Nephron (organoid): ENCODE data around the gene KRT24.
A peak's percentile ranks its signal among the peaks of the same experiment; 100 is the strongest.

Source experiments
- H3K27ac Mint-ChIP-seq, 3 experiments: 2 replicates each; pipeline ENCODE4 v1.8.0; 2020; ENCODE audit warnings: mixed read lengths in 3 of 3, mild to moderate bottlenecking in 2 of 3, moderate library complexity in 1 of 3
- H3K27me3 Mint-ChIP-seq: 2 replicates; pipeline ENCODE4 v1.8.0; 2021; ENCODE audit warnings: low read depth, mild to moderate bottlenecking, moderate library complexity, mixed read lengths
- H3K36me3 Mint-ChIP-seq: 2 replicates; pipeline ENCODE4 v1.8.0; 2020; ENCODE audit warnings: low read depth, mixed read lengths
- H3K4me1 Mint-ChIP-seq: 2 replicates; pipeline ENCODE4 v1.8.0; 2020; ENCODE audit warnings: mixed read lengths
- H3K4me3 Mint-ChIP-seq, 3 experiments: 2 replicates each; pipeline ENCODE4 v1.8.0; 2020; ENCODE audit warnings: mild to moderate bottlenecking in 3 of 3, mixed read lengths in 3 of 3, moderate library complexity in 2 of 3
- H3K9me3 Mint-ChIP-seq: 2 replicates; pipeline ENCODE4 v1.8.0; 2020; ENCODE audit warnings: mixed read lengths
- CTCF ChIP-seq, 3 experiments: fragments of 200-600 bp; sonication (generic); IDR thresholded peaks; one replicate each; pipeline ENCODE4 v1.5.0; 2021; ENCODE audit warnings: antibody characterized with exemption in 3 of 3; ENCODE audit not compliant: unreplicated experiment in 3 of 3

Gene KRT24

GRCh38 chr17:40720899-40721298, 17.3 kb upstream of the KRT24 start:
- H3K27ac Mint-ChIP-seq: peak overlapping the region in 1 of 3 experiments; percentile 6
- H3K4me1 Mint-ChIP-seq: no peaks in the 10 kb centered on the region
- H3K9me3 Mint-ChIP-seq: no peaks in the 10 kb centered on the region
- H3K27me3 Mint-ChIP-seq: peaks cover 17% of the 10 kb centered on the region
- no peak for TF ChIP-seq CTCF (IDR thresholded peaks at IDR 0.05; ENCODE audit: unreplicated experiment in 3 of 3)
- H3K4me3 Mint-ChIP-seq: no peak overlapping the region
- no peaks in the 10 kb centered on the region for H3K36me3 Mint-ChIP-seq

GRCh38 chr17:40718930-40719329, 15.4 kb upstream of the KRT24 start:
- no peak for TF ChIP-seq CTCF (IDR thresholded peaks at IDR 0.05; ENCODE audit: unreplicated experiment in 3 of 3)
- no peaks in the 10 kb centered on the region for H3K4me1 Mint-ChIP-seq
- no peak overlapping the region for H3K4me3 Mint-ChIP-seq
- no peaks in the 10 kb centered on the region for H3K36me3 Mint-ChIP-seq
- no peaks in the 10 kb centered on the region for H3K9me3 Mint-ChIP-seq
- no peak overlapping the region for H3K27ac Mint-ChIP-seq
- peaks cover 18% of the 10 kb centered on the region for H3K27me3 Mint-ChIP-seq

DNA sequence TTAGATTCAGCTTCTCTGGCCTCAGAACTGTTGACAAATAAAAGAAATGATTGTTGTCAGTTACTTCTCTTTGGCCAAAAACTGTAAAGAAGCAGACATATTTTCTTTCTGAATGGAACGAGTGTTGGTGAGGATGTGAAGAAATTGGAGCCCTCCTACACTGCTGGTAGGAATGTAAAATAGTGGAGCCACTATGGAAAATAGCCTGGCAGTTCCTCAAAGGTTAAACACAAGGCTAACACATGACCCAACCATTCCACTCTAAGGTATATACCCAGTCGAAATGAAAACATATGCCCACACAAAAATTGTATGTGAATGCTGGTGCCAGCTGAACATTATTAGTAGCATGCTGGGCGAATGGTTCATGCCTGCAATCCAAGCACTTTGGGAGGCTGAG, 14.2 kb upstream of the KRT24 start:
- no peaks in the 10 kb centered on the region for H3K4me1 Mint-ChIP-seq
- no peak overlapping the region for H3K27ac Mint-ChIP-seq
- no peak for TF ChIP-seq CTCF (IDR thresholded peaks at IDR 0.05; ENCODE audit: unreplicated experiment in 3 of 3)
- H3K27me3 Mint-ChIP-seq: peaks cover 18% of the 10 kb centered on the region
- H3K9me3 Mint-ChIP-seq: no peaks in the 10 kb centered on the region
- H3K36me3 Mint-ChIP-seq: no peaks in the 10 kb centered on the region
- H3K4me3 Mint-ChIP-seq: no peak overlapping the region

- Mint-ChIP-seq H3K36me3 (no peaks in the 10 kb centered on the region), H3K9me3 (no peaks in the 10 kb centered on the region), H3K4me1 (no peaks in the 10 kb centered on the region), H3K4me3 (no peak overlapping the region), H3K27me3 (peaks cover 9% of the 10 kb centered on the region), H3K27ac (no peak overlapping the region)
- TF ChIP-seq CTCF (IDR thresholded peaks at IDR 0.05; ENCODE audit: unreplicated experiment in 3 of 3): no peak
Observed at GRCh38 chr17:40714473-40714872, 10.9 kb upstream of the KRT24 start.

DNA sequence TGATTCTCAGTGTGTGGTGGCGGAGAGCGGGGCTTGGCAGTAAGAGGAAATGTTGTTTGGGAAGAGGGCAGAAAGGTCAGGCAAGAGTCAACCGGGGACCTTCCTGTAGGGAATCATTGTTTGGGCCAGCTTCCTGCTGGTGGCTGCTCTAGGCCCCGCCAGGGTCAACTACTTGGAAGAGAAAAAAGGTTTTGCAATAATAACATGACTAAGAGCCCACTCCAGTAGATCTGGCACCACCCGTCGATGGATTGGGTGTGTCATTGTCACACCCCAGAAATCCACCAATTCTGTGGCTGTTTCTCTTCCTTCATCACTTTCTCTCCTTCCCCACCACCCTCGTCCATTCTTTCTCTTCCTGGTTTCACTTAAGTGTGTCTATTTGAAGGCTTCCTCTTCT, 4.2 kb upstream of the KRT24 start:
- peaks cover 8% of the 10 kb centered on the region for H3K27me3 Mint-ChIP-seq
- H3K9me3 Mint-ChIP-seq: no peaks in the 10 kb centered on the region
- no peak overlapping the region for H3K27ac Mint-ChIP-seq
- H3K36me3 Mint-ChIP-seq: no peaks in the 10 kb centered on the region
- H3K4me3 Mint-ChIP-seq: no peak overlapping the region
- no peak for TF ChIP-seq CTCF (IDR thresholded peaks at IDR 0.05; ENCODE audit: unreplicated experiment in 3 of 3)
- H3K4me1 Mint-ChIP-seq: no peaks in the 10 kb centered on the region

DNA sequence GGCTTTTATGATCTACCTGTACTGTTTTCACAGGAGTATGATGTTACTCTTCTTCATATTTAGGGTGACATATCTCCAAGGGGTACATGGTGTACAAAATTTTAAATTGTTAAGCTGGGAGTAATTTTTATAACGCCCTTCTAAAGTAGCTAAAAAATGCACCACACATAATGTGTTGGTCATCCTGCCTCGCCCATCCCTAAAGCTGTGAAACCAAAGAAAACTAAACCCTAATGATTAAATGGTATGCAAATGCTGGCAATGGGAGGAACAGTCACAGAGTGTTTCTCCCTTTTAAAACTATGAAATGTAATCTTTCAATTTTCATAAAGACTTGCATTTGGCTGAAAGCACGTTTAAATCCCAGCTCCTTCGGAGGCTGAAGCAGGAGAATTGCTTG, 2.0 kb upstream of the KRT24 start:
- H3K4me3 Mint-ChIP-seq: no peak overlapping the region
- TF ChIP-seq CTCF (IDR thresholded peaks at IDR 0.05; ENCODE audit: unreplicated experiment in 3 of 3): no peak
- no peak overlapping the region for H3K27ac Mint-ChIP-seq
- no peaks in the 10 kb centered on the region for H3K9me3 Mint-ChIP-seq
- H3K4me1 Mint-ChIP-seq: no peaks in the 10 kb centered on the region
- no peaks in the 10 kb centered on the region for H3K36me3 Mint-ChIP-seq
- peaks cover 8% of the 10 kb centered on the region for H3K27me3 Mint-ChIP-seq
